OCI-LY1 (cell line): ENCODE results near the gene CITED1.

Experiments
- EZH2 ChIP-seq: fragments of 200-600 bp; sonication (generic), shearing (Covaris generic); IDR thresholded peaks from 2 replicates; pipeline ENCODE4 v1.8.0; 2017; ENCODE audit warnings: borderline replicate concordance, mixed run types, mild to moderate bottlenecking, antibody characterized with exemption, low read length, moderate library complexity, mixed read lengths
- TF ChIP-seq, protein P1 (sequence below): fragments of 200-600 bp; sonication (generic), shearing (Covaris generic); IDR thresholded peaks from 2 replicates; pipeline ENCODE4 v1.5.1; 2017; ENCODE audit warnings: mild to moderate bottlenecking, antibody characterized with exemption, low read length, moderate library complexity, mixed read lengths

- TF ChIP-seq, protein P1, sequence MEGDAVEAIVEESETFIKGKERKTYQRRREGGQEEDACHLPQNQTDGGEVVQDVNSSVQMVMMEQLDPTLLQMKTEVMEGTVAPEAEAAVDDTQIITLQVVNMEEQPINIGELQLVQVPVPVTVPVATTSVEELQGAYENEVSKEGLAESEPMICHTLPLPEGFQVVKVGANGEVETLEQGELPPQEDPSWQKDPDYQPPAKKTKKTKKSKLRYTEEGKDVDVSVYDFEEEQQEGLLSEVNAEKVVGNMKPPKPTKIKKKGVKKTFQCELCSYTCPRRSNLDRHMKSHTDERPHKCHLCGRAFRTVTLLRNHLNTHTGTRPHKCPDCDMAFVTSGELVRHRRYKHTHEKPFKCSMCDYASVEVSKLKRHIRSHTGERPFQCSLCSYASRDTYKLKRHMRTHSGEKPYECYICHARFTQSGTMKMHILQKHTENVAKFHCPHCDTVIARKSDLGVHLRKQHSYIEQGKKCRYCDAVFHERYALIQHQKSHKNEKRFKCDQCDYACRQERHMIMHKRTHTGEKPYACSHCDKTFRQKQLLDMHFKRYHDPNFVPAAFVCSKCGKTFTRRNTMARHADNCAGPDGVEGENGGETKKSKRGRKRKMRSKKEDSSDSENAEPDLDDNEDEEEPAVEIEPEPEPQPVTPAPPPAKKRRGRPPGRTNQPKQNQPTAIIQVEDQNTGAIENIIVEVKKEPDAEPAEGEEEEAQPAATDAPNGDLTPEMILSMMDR = no peak
- no peak for TF ChIP-seq EZH2
These were observed 529 bp upstream of the CITED1 start for GRCh38 chrX:72306085-72306801.
